GM08714 (cell line): Measurements from ENCODE around the gene SPHK2.

ENCODE experiments used
- H3K4me3 ChIP-seq: fragments of 200-500 bp; sonication (Bioruptor generic); 2 replicates; pipeline ENCODE4 v1.5.1; 2014; ENCODE audit warnings: mild to moderate bottlenecking, low read length, inconsistent platforms
- ZNF274 ChIP-seq: IDR thresholded peaks from 2 replicates; pipeline ENCODE4 v1.6.1; 2012; ENCODE audit warnings: mild to moderate bottlenecking, low read depth, low read length

The SPHK2 gene

GRCh38 chr19:48613024-48613851 lies 6.1 kb upstream of the SPHK2 start:
- no peak for TF ChIP-seq ZNF274
- H3K4me3 ChIP-seq: no peak overlapping the region

GRCh38 chr19:48613852-48614435 lies 5.4 kb upstream of the SPHK2 start:
- TF ChIP-seq ZNF274: no peak
- H3K4me3 ChIP-seq: no peak overlapping the region

GRCh38 chr19:48614436-48615230 lies 4.7 kb upstream of the SPHK2 start, which contains the start of gene FAM83E:
FAM83E (minus strand) TSS chr19:48615076; CDS start chr19:48613372, 1,704 bp downstream.
- no peak for TF ChIP-seq ZNF274
- H3K4me3 ChIP-seq: no peak within 1 kb of the TSS

- H3K4me3 ChIP-seq: no peak overlapping the region
- TF ChIP-seq ZNF274: no peak
These were observed 3.9 kb upstream of the SPHK2 start for GRCh38 chr19:48615231-48616040.

- no peak for TF ChIP-seq ZNF274
- H3K4me3 ChIP-seq: no peak overlapping the region
These were observed 3.3 kb upstream of the SPHK2 start for GRCh38 chr19:48616041-48616436.

- TF ChIP-seq ZNF274: no peak
- H3K4me3 ChIP-seq: no peak overlapping the region
These were observed 2.7 kb upstream of the SPHK2 start for GRCh38 chr19:48616491-48617056.

- H3K4me3 ChIP-seq: peak overlapping the region; percentile 97
- no peak for TF ChIP-seq ZNF274
These were observed 2.0 kb upstream of the SPHK2 start for GRCh38 chr19:48617146-48617937.

- H3K4me3 ChIP-seq: peak overlapping the region; percentile 97
- TF ChIP-seq ZNF274: no peak
These were observed 909 bp upstream of the SPHK2 start for GRCh38 chr19:48618278-48618915.

- no peak for TF ChIP-seq ZNF274
- H3K4me3 ChIP-seq: peak overlapping the region; percentile 73
These were observed 633 bp downstream of the SPHK2 start for GRCh38 chr19:48619692-48620585.

- TF ChIP-seq ZNF274: no peak
- peak overlapping the region; percentile 60; the same call in 1 of the 2 replicates for H3K4me3 ChIP-seq
These were observed 4.3 kb downstream of the SPHK2 start for GRCh38 chr19:48623556-48624066.

GRCh38 chr19:48624067-48624594 lies 4.8 kb downstream of the SPHK2 start:
- no peak for TF ChIP-seq ZNF274
- H3K4me3 ChIP-seq: peak overlapping the region; percentile 60; the same call in 1 of the 2 replicates
